SK-MEL-5 (cell line): ENCODE results near the gene MCC. TPM values are rescaled to one million over a fixed set of nuclear protein-coding genes. Genes with fewer than 3 reads are reported as not detected.

ENCODE experiments used
- DNase-seq: peaks from one replicate; pipeline ENCODE4 v3.0.0-alpha.2; 2016; ENCODE audit warnings: low read depth, low spot score
- in situ Hi-C: cut with HindIII; loops from 2 replicates; pipeline ENCODE4 v1.10.0; 2016; ENCODE audit warnings: low sequenced_read_pairs, high pct_unique_total_duplicates, low pct_unique_long_range_greater_than_20kb
- total RNA-seq: library from RNA; depleted of rRNA; stranded (reverse); fragments of >200 nt; shearing (Covaris generic); gene quantifications from 2 replicates; pipeline ENCODE4 v1.2.3, GENCODE V29; 2014

MCC gene
- total RNA-seq, 1 experiment from 2014 or later: 48.2 TPM

- no peak for DNase-seq
- in situ Hi-C loops: no loop called here
These were observed 168.8 kb downstream of the MCC start for GRCh38 chr5:113319256-113320053.

GRCh38 chr5:113317636-113318035, 170.6 kb downstream of the MCC start:
- in situ Hi-C loops: no loop called here
- DNase-seq: no peak

GRCh38 chr5:113311301-113311700, 177.0 kb downstream of the MCC start:
- in situ Hi-C loops: no loop called here
- no peak for DNase-seq

GRCh38 chr5:113302120-113302519, 186.1 kb downstream of the MCC start:
- DNase-seq: no peak
- in situ Hi-C loops: no loop called here

GRCh38 chr5:113299591-113299990, 188.7 kb downstream of the MCC start:
- in situ Hi-C loops: no loop called here
- DNase-seq: no peak

GRCh38 chr5:113296676-113297075, 191.6 kb downstream of the MCC start:
- in situ Hi-C loops: no loop called here
- no peak for DNase-seq

- in situ Hi-C loops: no loop called here
- peak; percentile 7 for DNase-seq
These were observed 193.1 kb downstream of the MCC start for GRCh38 chr5:113295111-113295539.

- in situ Hi-C loops: no loop called here
- DNase-seq: peak; percentile 82
These were observed 193.7 kb downstream of the MCC start for GRCh38 chr5:113294311-113295110.

GRCh38 chr5:113293975-113294310, 194.3 kb downstream of the MCC start:
- in situ Hi-C loops: no loop called here
- peak; percentile 6 for DNase-seq

GRCh38 chr5:113293068-113293974, 194.9 kb downstream of the MCC start:
- in situ Hi-C loops: no loop called here
- no peak for DNase-seq

GRCh38 chr5:113292462-113292861, 195.8 kb downstream of the MCC start:
- in situ Hi-C loops: no loop called here
- no peak for DNase-seq

- no peak for DNase-seq
- in situ Hi-C loops: no loop called here
These were observed 204.7 kb downstream of the MCC start for GRCh38 chr5:113283558-113283957.

- no peak for DNase-seq
These were observed 205.8 kb downstream of the MCC start for GRCh38 chr5:113282472-113282871.

GRCh38 chr5:113281194-113281593, 207.1 kb downstream of the MCC start:
- in situ Hi-C loops: no loop called here
- no peak for DNase-seq

More at GRCh38 chr5:113282472-113282871, 205.8 kb downstream of the MCC start:
- in situ Hi-C loops: no loop called here

- in situ Hi-C loops: no loop called here
- DNase-seq: no peak
These were observed 207.7 kb downstream of the MCC start for GRCh38 chr5:113280541-113280940.

- no peak for DNase-seq
- in situ Hi-C loops: no loop called here
These were observed 209.3 kb downstream of the MCC start for GRCh38 chr5:113278976-113279375.

- no peak for DNase-seq
- in situ Hi-C loops: no loop called here
These were observed 211.8 kb downstream of the MCC start for GRCh38 chr5:113276493-113276892.

GRCh38 chr5:113276001-113276400, 212.3 kb downstream of the MCC start:
- in situ Hi-C loops: no loop called here

More at GRCh38 chr5:113276001-113276400, 212.3 kb downstream of the MCC start:
- DNase-seq: no peak
